ENCODE results near the gene ARHGEF28. TPM values are rescaled to one million over a fixed set of nuclear protein-coding genes. Genes with fewer than 3 reads are reported as not detected.

Gene ARHGEF28
- total and polyA plus RNA-seq, 2 of the 4 experiments (the other 2 are of a cell fraction): 3.6 to 16.0 TPM

- no peak for DNase-seq
- Histone ChIP-seq H3K4me2 (ENCODE audit: low read depth, low read length) (no peak overlapping the region), H4K20me1 (ENCODE audit: insufficient read depth, low read length) (no peaks in the 10 kb centered on the region), H4K8ac (ENCODE audit: low read depth in 2 of 2, low read length in 2 of 2) (no peak overlapping the region), H2AK5ac (ENCODE audit: low read depth, low read length) (no peak overlapping the region), H4K5ac (ENCODE audit: low read depth, low read length) (no peak overlapping the region), H3K27me3 (ENCODE audit: control insufficient read depth, insufficient read depth, low read length) (no peaks in the 10 kb centered on the region), H3K79me1 (ENCODE audit: low read depth in 1 of 2, low read length in 2 of 2) (no peaks in the 10 kb centered on the region; a peak in 2 of 4 replicates), H3K9me3 (ENCODE audit: control insufficient read depth, insufficient read depth, low read length) (no peaks in the 10 kb centered on the region), H4K91ac (ENCODE audit: insufficient read depth, low read depth, low read length) (no peak overlapping the region), H3K23ac (ENCODE audit: low read depth, low read length) (no peak overlapping the region), H2BK5ac (ENCODE audit: low read depth, low read length, poor library complexity, severe bottlenecking) (no peak overlapping the region), H2AK9ac (replicated peaks; ENCODE audit: low read depth, low read length, poor library complexity) (no peak overlapping the region), H3K14ac (replicated peaks; ENCODE audit: low read depth, low read length) (no peak overlapping the region), H3K56ac (ENCODE audit: extremely low read depth, insufficient read depth, low read length) (no peak overlapping the region), H3K18ac (ENCODE audit: low read depth, low read length) (no peak overlapping the region), H3K36me3 (ENCODE audit: control insufficient read depth, insufficient read depth, low read length) (no peaks in the 10 kb centered on the region), H3K4ac (ENCODE audit: low read depth, low read length) (no peak overlapping the region), H2BK15ac (ENCODE audit: low read depth, low read length) (no peak overlapping the region), H3K9ac (ENCODE audit: low read depth, low read length) (no peak overlapping the region), H2BK120ac (ENCODE audit: low read depth, low read length) (no peak overlapping the region), H2AFZ (replicated peaks; ENCODE audit: low read length, poor library complexity) (no peak overlapping the region), H3K4me3 (ENCODE audit: insufficient read depth, low read depth, low read length) (no peak overlapping the region), H3K27ac (ENCODE audit: insufficient read depth, low read length) (no peak overlapping the region), H2BK20ac (ENCODE audit: low read depth, low read length) (no peak overlapping the region), H3K9me1 (ENCODE audit: insufficient read depth, low read length) (no peaks in the 10 kb centered on the region; the same call in 1 of the 2 replicates), H3K4me1 (ENCODE audit: control insufficient read depth, insufficient read depth, low read length) (no peaks in the 10 kb centered on the region)
- no TSS peak for BruUV-seq (replicated peaks)
- no CpG with 5 or more reads among the region's 7 CpGs for WGBS, 2 experiments (ENCODE audit: extremely low coverage in 2 of 2, insufficient read length in 1 of 2)
- TF ChIP-seq, protein P1, sequence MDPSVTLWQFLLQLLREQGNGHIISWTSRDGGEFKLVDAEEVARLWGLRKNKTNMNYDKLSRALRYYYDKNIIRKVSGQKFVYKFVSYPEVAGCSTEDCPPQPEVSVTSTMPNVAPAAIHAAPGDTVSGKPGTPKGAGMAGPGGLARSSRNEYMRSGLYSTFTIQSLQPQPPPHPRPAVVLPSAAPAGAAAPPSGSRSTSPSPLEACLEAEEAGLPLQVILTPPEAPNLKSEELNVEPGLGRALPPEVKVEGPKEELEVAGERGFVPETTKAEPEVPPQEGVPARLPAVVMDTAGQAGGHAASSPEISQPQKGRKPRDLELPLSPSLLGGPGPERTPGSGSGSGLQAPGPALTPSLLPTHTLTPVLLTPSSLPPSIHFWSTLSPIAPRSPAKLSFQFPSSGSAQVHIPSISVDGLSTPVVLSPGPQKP (IDR thresholded peaks at IDR 0.05; ENCODE audit: borderline replicate concordance, low read depth, low read length): no peak
- TF ChIP-seq CEBPB (IDR thresholded peaks at IDR 0.05; ENCODE audit: low read depth, low read length) (no peak), RAD21 (IDR thresholded peaks at IDR 0.05; ENCODE audit: low read length) (no peak), CHD1 (IDR thresholded peaks at IDR 0.05; ENCODE audit: low read depth, low read length) (no peak), BHLHE40 (IDR thresholded peaks at IDR 0.05; ENCODE audit: low read depth, low read length) (no peak), SMC3 (IDR thresholded peaks at IDR 0.05; ENCODE audit: low read depth, low read length) (no peak), POLR2A (IDR thresholded peaks at IDR 0.05; ENCODE audit: low read depth, low read length) (no peak), MAZ (IDR thresholded peaks at IDR 0.05; ENCODE audit: borderline replicate concordance, low read depth, low read length) (no peak), RCOR1 (IDR thresholded peaks at IDR 0.05; ENCODE audit: insufficient replicate concordance, low read length) (no peak)
- intact Hi-C loops (cut with micrococcal nuclease): no loop called here
- ChIA-PET CTCF (no interaction called here), POLR2A (ENCODE audit: unreplicated experiment) (no interaction called here)
- dilution Hi-C loops (cut with HindIII; ENCODE audit: low sequenced_read_pairs, unreplicated experiment): no loop called here
- ATAC-seq (ENCODE audit: low read depth): no peak
- in situ Hi-C loops (cut with MboI; ENCODE audit: low sequenced_read_pairs): loop anchor here (25.0 kb wide), 1 partner anchor 989 kb away; no protein-coding TSS in a partner anchor
Measured at GRCh38 chr5:73922875-73923557, 297.0 kb downstream of the ARHGEF28 start.
